GM18520 (cell line): ENCODE measurements around the gene TRIM46.
"Not testable (repeated sequence)": the region's sequence is repeated elsewhere in the genome, so short reads cannot be mapped to it uniquely, and the experiment has no call there.

Source experiments
- ATAC-seq: cut with Tn5 transposase; IDR thresholded peaks from one replicate; pipeline ENCODE4 v1.9.1; 2021; ENCODE audit not compliant: unreplicated experiment

TRIM46 gene

DNA sequence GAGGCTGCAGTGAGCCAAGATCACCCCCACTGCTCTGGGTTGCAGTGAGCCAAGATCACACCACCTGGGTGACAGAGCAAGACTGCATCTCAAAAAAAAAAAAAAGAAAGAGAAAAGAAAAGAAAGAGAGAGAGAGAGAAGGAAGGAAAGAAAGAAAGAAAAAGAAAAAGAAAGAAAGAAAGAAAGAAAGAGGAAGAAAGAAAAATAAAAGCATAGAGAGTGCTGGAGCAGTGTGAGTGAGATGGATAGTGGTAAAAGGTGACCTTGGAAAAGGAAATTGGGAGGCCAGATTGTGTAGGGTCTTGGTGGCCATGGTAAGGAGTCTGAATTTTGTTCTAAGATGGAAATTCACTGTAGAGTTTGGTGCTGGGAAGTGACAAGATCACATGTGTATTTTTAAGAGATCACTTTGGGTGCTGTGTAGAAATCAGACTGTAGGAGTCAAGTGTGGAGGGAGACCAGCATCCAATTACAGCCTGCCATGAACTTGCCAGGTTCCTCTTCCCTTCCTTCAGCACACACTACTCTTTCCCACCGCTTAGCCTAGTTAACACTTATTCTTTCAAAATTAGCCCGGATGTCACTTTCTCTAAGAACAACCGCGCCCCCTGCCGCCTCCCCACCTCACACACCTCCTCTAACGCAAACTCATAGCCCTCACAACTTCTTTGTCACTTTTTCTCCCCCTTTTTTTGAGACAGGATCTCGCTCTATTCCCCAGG, 52.7 kb downstream of the TRIM46 start:
- no peak for ATAC-seq

DNA sequence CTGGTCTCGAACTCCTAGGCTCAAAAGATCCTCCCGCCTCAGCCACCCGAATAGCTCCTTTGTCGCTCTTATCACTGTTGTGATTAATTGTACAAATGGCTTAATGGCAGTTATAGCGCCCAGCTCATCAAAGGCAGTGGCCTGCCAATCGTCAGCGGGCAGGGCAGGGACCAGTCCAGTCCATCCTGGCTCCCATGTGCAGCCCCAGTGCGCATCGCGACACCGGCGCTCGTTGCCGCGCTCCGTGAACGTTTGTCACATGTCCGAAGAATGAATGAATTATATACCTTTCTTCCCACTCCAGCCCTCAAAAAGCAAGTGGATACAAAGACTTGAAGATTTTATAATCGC, 53.2 kb downstream of the TRIM46 start:
- ATAC-seq, result no peak

DNA sequence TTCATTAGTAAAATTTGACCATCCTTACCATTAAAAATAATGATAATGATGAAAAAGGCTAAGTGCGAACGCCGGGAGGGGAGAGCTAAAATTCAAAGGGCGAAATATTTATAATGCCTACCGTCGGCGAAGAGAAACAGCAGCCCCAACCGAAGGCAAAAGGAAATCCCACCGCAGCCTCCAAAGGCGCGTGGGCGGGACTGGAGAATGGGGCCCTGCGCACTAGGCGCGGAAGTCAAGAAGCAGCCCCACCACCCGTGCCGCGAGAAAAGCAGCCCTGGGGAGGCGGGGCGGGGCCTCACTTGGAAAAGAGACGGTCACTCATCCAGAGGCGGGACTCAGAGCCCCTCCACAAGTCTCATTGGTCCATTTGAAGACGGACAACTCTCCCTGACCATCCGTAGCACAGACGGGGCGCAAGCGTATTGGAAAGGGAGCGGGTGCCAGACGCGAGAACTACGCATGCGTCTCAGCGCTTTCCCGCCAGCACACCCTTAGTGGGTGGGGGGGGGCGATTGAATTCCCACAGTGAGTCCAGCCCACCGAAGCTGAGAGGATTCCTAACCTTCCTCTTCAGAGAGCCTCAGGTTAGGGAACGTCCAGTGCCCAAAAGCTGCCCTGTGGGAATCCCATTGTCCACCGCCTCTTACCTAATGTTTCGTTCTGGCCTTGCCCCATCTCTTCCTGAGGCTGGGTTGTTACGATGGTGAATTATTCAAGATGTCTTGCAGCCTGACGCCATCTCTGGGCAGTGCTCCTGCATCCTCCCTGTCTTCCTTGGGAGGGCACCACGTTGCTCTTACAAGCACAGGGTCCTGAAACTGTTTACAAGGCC, 53.8 kb downstream of the TRIM46 start:
- ATAC-seq, result peak; percentile 95

DNA sequence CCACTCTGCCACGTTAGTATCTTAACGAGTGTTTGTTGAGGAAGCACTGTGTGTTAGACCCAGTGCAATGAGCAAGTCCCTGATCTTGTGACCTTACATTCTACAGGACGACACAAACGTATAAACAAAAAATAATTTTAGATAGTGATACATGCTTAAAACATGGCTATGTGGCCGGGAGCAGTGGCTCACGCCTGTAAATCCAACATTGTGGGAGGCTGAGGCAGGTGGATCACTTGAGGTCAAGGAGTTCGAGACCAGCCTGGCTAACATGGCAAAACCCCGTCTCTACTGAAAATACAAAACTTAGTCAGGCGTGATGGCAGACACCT, 54.4 kb downstream of the TRIM46 start:
- no peak for ATAC-seq

DNA sequence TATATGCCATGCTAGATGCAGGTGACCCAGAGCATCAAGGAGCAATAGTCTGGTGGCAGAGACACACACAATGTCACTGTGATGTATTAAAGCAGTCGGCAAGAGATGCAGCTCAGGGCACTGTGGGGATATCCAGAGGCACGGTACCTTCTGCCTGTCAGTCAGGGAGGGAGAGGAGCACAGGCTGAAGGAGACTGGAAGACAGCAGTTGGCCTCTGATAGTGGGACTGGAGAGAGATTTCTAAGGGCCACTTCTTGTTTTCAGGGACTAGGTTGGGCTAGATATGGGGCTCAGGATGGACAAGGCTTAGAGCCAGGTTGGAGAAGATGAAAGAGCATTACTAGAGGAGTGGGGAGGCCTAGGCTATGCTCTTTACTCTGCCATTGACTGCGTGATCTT, 57.7 kb downstream of the TRIM46 start:
- not testable (repeated sequence) for ATAC-seq

DNA sequence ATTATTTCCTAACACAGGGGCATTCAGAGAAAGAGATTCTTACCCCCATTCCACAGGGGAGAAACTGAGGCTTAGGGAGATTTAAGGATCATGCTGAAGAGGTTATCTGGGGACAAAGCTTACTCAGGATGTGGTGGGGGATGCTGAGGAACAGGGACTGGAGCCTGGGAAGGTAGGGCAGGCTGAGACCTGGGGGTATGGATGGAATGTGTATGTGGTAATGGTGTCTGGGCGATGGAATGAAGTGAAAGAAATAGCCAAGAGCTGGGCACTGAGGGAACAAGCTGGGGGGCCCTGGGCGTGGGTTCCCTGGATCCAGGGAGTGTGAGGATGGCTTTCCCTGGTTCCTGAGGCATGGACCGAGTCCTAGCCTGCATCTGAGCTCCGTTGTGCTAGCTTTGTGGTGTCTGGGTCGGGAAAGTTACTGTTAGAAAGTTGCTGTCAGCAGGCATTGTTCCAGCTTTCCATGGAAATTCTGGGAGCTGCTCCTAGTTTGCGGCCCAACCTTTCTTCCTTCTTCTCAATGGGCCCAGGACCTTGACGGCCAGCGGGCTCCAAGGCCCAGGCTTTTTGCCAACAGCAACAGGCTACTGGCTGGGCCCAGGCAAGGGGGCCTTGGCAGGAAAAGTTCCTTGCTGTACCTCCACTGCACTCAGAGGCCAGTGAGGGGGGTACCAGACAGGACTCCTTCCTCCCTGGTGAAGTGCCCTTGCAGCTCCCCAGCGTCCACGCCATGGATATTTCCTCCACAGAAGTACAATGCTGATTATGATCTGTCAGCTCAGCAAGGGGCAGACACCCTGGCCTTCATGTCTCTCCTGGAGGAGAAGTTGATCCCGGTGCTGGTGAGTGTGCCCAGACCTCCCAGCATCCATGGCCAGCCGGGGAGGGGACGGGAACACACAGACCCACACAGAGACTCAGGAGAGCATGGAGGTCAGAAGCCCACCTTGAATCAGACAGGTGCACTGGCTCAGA, 58.6 kb downstream of the TRIM46 start:
- ATAC-seq, result not testable (repeated sequence)

DNA sequence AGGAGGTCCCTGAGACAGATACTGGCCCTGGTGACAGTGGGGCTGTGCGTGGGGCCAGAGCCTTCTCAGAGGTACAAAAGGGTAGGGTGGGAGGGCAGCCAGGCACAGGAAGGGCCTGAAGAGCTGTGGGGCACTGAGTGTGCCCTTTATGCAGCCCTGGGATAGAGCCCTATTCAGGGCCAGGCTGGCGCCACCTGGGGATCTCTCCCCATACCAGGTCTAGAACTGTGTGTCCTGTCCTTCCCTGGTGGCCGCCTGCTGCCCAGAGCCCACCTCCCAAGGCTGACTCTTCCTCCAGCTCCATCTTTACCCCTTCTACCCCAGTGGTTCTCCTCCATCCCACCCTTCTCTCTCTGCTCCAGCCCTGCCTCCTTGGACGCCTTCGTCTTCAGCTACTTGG, 59.9 kb downstream of the TRIM46 start:
- ATAC-seq, result not testable (repeated sequence)
